Activated CD4-positive, alpha-beta T cell treated with anti-CD3 and anti-CD28 coated beads, Interleukin-2, amount 50 U/mL, for 4 hours (primary cell): Measurements from ENCODE around the gene PRPS2.

Experiments
- DNase-seq, 2 experiments: peaks; one replicate each; pipeline ENCODE4 v3.0.0-alpha.2; 2020

PRPS2 gene

GRCh38 chrX:12817528-12817927 is 26.3 kb downstream of the PRPS2 start:
- DNase-seq = no peak

GRCh38 chrX:12819222-12819621 is 28.0 kb downstream of the PRPS2 start:
- DNase-seq = no peak

GRCh38 chrX:12820737-12821136 is 29.5 kb downstream of the PRPS2 start:
- no peak for DNase-seq

GRCh38 chrX:12824944-12825343 is 33.7 kb downstream of the PRPS2 start:
- DNase-seq = no peak

DNA sequence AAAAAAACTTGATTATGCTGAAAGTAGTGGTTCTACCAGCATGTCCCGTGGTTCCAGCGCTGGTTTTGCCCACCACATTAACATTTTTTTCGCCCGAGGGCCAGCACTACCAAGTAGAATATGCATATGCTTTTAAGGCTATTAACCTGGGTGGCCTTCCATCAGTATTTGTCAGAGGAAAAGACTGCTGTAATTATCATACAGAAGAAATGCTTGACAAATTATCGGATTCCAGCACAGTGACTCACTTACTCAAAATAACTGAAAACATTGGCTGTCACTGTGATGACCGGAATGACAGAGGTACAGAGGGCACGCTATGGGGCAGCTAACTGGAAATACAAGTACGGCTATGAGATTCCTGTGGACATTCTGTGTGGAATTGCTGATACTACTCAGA is 34.6 kb downstream of the PRPS2 start:
- no peak for DNase-seq

GRCh38 chrX:12843061-12843667 is 52.0 kb downstream of the PRPS2 start:
- no peak for DNase-seq

- DNase-seq = no peak
These were observed 52.6 kb downstream of the PRPS2 start for GRCh38 chrX:12843668-12844279.

DNA sequence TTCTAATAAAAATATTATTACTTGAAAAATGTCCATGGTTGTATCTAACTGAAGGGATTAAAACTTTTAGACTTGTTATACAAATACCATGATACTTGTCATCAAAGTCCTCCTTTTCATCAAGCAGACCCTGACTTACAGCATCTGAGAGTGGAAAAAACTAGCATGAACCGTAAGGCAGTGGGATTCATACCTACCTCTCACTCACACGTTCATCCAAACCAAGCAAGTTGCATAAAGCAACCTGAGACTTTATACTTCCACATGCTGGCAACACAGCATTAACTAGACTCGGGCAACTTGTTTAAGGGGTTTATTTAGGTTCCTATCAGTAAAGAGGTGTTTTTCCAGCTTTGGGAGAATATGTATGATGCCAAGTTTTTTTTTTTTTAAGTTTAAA is 53.1 kb downstream of the PRPS2 start:
- no peak for DNase-seq

GRCh38 chrX:12865359-12865758 is 74.1 kb downstream of the PRPS2 start:
- DNase-seq = no peak

- no peak for DNase-seq
These were observed 75.5 kb downstream of the PRPS2 start, which contains the start of gene TLR7 for GRCh38 chrX:12866451-12867377. Gene TLR7, plus strand, starts transcription at chrX:12867072. Its CDS starts 507 bp downstream, at chrX:12867579.

DNA sequence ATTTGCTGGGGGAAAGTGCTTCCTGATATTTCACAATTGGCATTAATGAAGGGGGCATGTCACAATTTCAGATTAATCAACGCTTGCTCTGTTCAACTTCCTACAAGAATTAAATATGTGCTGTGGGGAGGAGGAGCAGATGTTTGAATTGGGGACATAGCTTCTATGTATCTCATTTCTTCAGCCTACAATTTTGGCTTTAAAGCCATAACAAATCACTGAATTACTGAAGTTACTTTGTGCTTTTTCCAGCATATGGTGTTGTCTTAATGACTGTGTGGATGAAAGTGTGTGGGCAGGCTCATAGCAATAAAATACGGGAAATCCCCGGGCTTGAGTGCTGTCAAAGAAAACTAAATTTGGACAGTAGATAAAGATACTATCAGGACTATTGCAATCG is 76.5 kb downstream of the PRPS2 start:
- DNase-seq = no peak

DNA sequence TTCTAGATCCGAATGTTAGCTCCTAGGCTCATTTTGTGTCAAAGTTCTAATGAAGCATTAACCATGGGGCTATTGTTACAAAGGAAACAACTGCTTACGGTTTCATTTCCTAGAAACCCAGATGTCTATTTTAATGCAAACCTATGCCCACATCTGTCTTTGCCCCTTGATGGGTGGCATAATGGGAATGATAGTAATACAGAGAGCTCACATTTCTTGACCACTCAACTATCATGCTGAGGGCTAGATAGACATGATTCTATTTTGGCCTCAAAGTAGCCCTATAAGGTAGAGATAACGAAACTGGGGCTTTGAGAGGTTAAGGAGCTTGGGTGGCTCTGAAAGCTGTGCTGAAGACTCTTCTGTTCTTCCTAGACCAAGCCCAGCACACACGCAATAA is 77.5 kb downstream of the PRPS2 start:
- no peak for DNase-seq

GRCh38 chrX:12871257-12871656 is 80.0 kb downstream of the PRPS2 start:
- DNase-seq = no peak

- no peak for DNase-seq
These were observed 81.5 kb downstream of the PRPS2 start for GRCh38 chrX:12872741-12873140.
